GM12891 (cell line): Measurements from ENCODE around the gene SLAIN2.
"Not testable (repeated sequence)": the region's sequence is repeated elsewhere in the genome, so short reads cannot be mapped to it uniquely, and the experiment has no call there.

Experiments
- DNase-seq: peaks from one replicate; pipeline ENCODE4 v3.0.0; 2011; ENCODE audit warnings: low spot score; ENCODE audit not compliant: insufficient read length
- FAIRE-seq: peaks from 2 replicates; lab custom pipeline; 2011; peaks lifted over from hg19 to GRCh38; lab: Jason Lieb, UNC
- PAX5 ChIP-seq: IDR thresholded peaks from 2 replicates; pipeline ENCODE4 v1.6.1; 2011; ENCODE audit warnings: low read length, moderate library complexity, mild to moderate bottlenecking; ENCODE audit not compliant: insufficient read depth, severe bottlenecking
- POLR2A ChIP-seq: IDR thresholded peaks from 2 replicates; pipeline ENCODE4 v1.6.1; 2011; ENCODE audit warnings: low read depth, low read length, control low read depth
- POLR2AphosphoS5 ChIP-seq: IDR thresholded peaks from 2 replicates; pipeline ENCODE4 v1.6.1; 2011; ENCODE audit warnings: low read depth, low read length, control low read depth
- POU2F2 ChIP-seq: IDR thresholded peaks from 2 replicates; pipeline ENCODE4 v1.6.1; 2011; ENCODE audit warnings: low read depth, mild to moderate bottlenecking, control low read depth, low read length, moderate library complexity
- SPI1 ChIP-seq: IDR thresholded peaks from 2 replicates; pipeline ENCODE4 v1.6.1; 2011; ENCODE audit warnings: low read depth, low read length, control low read depth
- TAF1 ChIP-seq: IDR thresholded peaks from 2 replicates; pipeline ENCODE4 v1.6.1; 2011; ENCODE audit warnings: low read depth, low read length, control low read depth

Gene SLAIN2

GRCh38 chr4:48421101-48421500 lies 79.8 kb downstream of the SLAIN2 start:
- DNase-seq (no peak), FAIRE-seq (no peak)
- TF ChIP-seq POLR2A = no peak
- TF ChIP-seq POLR2AphosphoS5 = no peak
- no peak for TF ChIP-seq SPI1
- TF ChIP-seq PAX5 = no peak
- no peak for TF ChIP-seq POU2F2
- TF ChIP-seq TAF1 = no peak

- DNase-seq (no peak), FAIRE-seq (peak; percentile 62)
- no peak for TF ChIP-seq TAF1
- TF ChIP-seq POLR2AphosphoS5 = no peak
- TF ChIP-seq PAX5 = no peak
- TF ChIP-seq SPI1 = no peak
- no peak for TF ChIP-seq POLR2A
- no peak for TF ChIP-seq POU2F2
These were observed 87.6 kb downstream of the SLAIN2 start for GRCh38 chr4:48428926-48429325.

GRCh38 chr4:48429709-48430474 lies 88.6 kb downstream of the SLAIN2 start:
- DNase-seq = no peak
- TF ChIP-seq TAF1 (no peak), SPI1 (no peak), POU2F2 (no peak), POLR2AphosphoS5 (no peak), POLR2A (no peak), PAX5 (no peak)
- peak; percentile 40 for FAIRE-seq

- no peak for FAIRE-seq
- no peak for DNase-seq
- TF ChIP-seq POLR2A = no peak
- TF ChIP-seq SPI1 = no peak
- TF ChIP-seq TAF1 = no peak
- no peak for TF ChIP-seq POLR2AphosphoS5
- TF ChIP-seq POU2F2 = no peak
- no peak for TF ChIP-seq PAX5
These were observed 90.1 kb downstream of the SLAIN2 start for GRCh38 chr4:48431401-48431800.

- FAIRE-seq = no peak
- no peak for DNase-seq
- TF ChIP-seq POLR2AphosphoS5 (no peak), TAF1 (no peak), POLR2A (no peak), POU2F2 (no peak), SPI1 (no peak), PAX5 (no peak)
These were observed 90.7 kb downstream of the SLAIN2 start for GRCh38 chr4:48432017-48432416.

- FAIRE-seq (no peak), DNase-seq (no peak)
- TF ChIP-seq PAX5 = no peak
- TF ChIP-seq SPI1 = no peak
- TF ChIP-seq POLR2A = no peak
- no peak for TF ChIP-seq POU2F2
- TF ChIP-seq POLR2AphosphoS5 = no peak
- TF ChIP-seq TAF1 = no peak
These were observed 95.0 kb downstream of the SLAIN2 start for GRCh38 chr4:48436318-48436717.

GRCh38 chr4:48439988-48440387 lies 98.7 kb downstream of the SLAIN2 start:
- FAIRE-seq (no peak), DNase-seq (no peak)
- TF ChIP-seq POLR2A (no peak), TAF1 (no peak), POLR2AphosphoS5 (no peak), POU2F2 (no peak), SPI1 (no peak), PAX5 (no peak)

- DNase-seq, FAIRE-seq: not testable (repeated sequence)
These were observed 99.6 kb downstream of the SLAIN2 start for GRCh38 chr4:48440914-48441313.

GRCh38 chr4:48445704-48446103 lies 104.4 kb downstream of the SLAIN2 start:
- DNase-seq = no peak
- FAIRE-seq = no peak
- TF ChIP-seq SPI1 (no peak), POU2F2 (no peak), POLR2A (no peak), TAF1 (no peak), POLR2AphosphoS5 (no peak), PAX5 (no peak)

- no peak for DNase-seq
- TF ChIP-seq TAF1 (no peak), POLR2A (no peak), POLR2AphosphoS5 (no peak), SPI1 (no peak), POU2F2 (no peak), PAX5 (no peak)
- no peak for FAIRE-seq
These were observed 105.3 kb downstream of the SLAIN2 start for GRCh38 chr4:48446642-48447041.
